Right renal pelvis (tissue), 4 donors: Measurements from ENCODE around the gene SLC24A3. TPM values are rescaled to one million over a fixed set of nuclear protein-coding genes. Genes with fewer than 3 reads are reported as not detected.
A peak's percentile ranks its signal among the peaks of the same experiment; 100 is the strongest.

Source experiments
- DNase-seq, 4 donors: peaks; one replicate each; pipeline ENCODE4 v3.0.0-alpha.2; 2013; ENCODE audit warnings: low read depth in 4 of 4, low spot score in 3 of 4, missing footprints in 1 of 4
- polyA plus RNA-seq, 4 donors: library from polyadenylated mRNA; unstranded; fragments of 120-200 nt; gene quantifications; one replicate each; pipeline ENCODE4 v1.2.1, GENCODE V29; 2013; ENCODE audit not compliant: insufficient read length in 4 of 4

SLC24A3 gene
- polyA plus RNA-seq, 4 donors: 4.5 to 5.9 (median 4.6) TPM

DNA sequence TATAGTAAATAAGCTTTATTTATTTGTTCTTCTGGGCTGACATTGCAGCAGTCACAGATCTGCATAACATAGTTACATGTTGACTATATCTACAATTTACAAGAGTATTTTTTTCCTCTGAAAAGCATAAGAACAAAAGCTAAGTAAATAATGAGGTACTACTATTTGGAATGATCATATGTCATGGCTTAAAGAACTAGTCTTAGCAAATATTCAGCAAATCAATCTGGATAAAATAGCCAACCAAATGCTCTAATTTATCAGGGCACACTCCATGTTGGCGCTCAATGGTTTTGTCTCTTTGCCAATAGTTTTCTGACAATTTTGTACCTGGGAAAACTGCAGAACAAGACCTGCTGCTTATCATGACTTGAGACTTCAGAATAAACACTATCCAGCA, 312.2 kb downstream of the SLC24A3 start:
- no peak for DNase-seq

DNA sequence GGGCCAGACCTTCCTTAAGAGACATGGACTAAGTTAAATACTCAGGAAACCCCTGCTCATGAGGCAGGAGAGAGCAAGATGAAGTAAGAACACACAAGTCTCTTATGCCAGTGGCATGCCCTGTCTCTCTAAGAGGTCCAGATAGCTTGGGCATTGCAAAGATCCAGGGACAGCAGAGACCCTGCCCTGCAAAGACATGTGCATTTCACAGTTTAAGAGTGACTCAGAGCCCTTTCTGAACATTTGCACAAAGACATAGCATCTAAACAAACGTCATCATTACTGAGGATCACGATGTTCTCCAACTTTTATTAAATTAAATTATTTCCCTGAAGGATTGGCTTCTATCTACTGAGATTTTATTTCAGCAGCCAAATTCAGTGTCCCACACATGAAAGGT, 315.1 kb downstream of the SLC24A3 start:
- no peak for DNase-seq

GRCh38 chr20:19528286-19529030, 316.0 kb downstream of the SLC24A3 start:
- DNase-seq: no peak

GRCh38 chr20:19530006-19530405, 317.6 kb downstream of the SLC24A3 start:
- DNase-seq: no peak

DNA sequence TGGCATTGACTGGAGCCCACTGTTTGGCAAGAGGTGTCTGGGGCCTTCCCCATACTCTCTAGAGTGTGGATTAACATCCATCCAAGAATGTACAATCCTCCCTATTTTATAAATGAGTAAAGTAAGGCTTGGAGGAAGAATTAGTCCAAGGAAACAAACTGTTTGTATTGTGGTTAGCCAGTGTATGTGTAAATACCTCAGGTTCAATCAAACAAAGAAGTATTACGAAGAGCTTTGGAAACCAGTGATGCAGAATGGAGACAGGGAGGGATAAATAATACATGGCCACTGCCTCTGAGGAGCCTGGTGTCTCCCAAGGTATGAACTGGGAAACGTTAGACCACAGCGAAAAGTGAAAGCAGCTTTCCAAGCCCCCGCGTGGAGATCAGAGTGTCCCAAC, 319.0 kb downstream of the SLC24A3 start:
- no peak for DNase-seq

- no peak for DNase-seq
These were observed 326.1 kb downstream of the SLC24A3 start for GRCh38 chr20:19538556-19538955.

- DNase-seq: no peak
These were observed 326.7 kb downstream of the SLC24A3 start for GRCh38 chr20:19539191-19539590.

GRCh38 chr20:19540392-19540791, 327.9 kb downstream of the SLC24A3 start:
- no peak for DNase-seq

GRCh38 chr20:19543101-19543500, 330.7 kb downstream of the SLC24A3 start:
- no peak for DNase-seq

DNA sequence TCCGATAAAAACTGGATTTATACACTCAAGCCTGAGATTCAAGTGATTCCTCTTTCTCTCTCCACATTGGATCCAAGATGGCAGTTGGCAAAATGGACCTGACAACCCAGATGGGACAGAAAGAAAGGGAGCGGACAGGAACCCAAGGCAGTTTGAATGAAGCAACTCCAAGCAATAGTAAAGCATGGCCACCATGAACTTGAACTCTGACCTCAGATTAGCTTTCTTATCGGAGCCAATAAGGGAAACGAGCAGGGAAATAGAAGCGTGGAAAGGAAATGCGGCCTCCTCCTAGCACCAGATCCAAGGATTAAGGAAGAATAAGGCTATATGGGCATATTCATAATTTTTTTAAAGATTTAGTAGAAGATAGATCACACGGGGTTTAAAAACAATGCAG, 332.2 kb downstream of the SLC24A3 start:
- no peak for DNase-seq

DNA sequence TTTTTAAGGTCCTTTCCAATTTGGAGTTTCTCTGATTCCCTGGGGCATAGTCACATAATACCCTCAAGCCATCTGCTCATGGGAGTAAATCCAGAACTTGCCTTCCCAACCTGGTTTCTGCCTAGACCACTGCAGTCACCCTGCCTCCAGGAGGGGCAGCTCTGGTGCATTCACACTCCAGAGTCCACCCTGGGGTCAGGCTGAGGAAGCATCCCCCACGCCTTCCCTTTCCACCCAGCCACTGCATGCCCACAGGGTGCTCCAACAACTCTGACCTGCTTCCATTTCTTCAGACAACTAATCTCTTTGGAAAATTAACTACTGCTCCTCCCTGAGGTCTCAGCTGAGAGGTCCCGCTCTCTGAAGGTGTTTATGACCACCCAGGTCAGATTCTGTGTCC, 334.2 kb downstream of the SLC24A3 start:
- no peak for DNase-seq

GRCh38 chr20:19547547-19547946, 335.1 kb downstream of the SLC24A3 start:
- DNase-seq: no peak

GRCh38 chr20:19549896-19550295, 337.5 kb downstream of the SLC24A3 start:
- no peak for DNase-seq

DNA sequence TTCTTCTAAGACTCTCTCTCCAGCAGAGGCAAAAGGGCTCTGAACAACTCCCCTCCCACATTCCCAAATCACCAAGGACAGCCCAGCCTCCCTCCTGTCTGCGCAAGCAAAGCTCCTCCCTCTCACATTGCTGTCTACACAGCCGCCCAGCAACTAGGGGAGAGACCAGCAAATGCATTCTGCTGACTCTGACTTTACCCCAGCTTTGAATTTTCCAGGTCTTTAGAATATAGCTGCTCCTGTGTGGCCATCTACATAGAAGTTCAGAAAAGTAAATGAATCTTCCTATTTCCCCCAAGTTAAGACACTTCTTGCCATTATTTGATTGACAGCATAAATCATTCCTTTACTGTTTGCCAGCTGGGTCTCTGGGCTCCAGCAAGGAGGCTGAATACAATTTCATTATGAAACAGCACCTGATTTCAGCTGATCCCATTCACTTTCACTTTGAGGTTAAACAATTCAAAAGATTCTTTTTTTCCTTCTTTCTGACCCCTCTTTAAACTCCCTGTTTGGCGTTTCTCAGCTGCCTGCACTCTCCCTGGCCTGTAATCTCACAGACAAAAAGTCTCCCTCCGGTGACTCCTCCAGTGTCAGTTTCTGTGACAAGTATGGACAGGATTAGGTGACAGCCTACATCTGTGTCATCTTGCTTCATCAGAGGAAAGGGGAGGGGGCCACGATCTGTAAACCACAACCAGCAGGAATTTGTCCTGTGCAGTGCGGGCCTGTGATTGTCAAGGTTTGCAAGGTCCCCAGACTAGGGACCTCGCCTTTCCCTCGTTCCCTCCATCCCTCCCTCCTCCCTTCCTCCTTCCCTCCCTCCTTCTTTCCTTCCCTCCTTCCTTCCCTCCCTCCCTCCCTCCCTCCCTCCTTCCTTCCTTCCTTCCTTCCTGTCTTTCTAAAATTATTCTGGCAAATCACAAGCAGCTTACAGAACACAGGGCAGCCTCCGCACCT, 340.1 kb downstream of the SLC24A3 start:
- DNase-seq: peak; percentile 43 to 67 (median 48)

DNA sequence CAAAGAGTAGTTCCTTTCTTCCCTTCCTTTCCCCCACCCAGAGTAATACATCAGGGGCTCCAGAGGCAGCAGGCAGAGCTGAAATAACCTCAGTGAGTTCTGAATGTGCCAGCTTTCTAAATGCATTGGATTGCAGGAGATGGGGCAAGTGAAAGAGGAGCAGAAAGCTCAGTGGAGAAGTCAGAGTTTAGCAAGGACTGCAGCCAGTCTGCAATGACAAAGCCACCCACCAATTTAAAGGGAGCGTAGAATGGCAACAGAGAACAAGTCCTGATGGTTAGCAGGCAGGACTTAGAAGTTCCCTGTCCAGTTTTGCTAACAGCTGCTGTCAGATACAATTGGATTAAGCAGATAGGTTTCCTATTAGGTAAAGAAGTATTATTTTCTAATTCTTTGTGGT, 342.2 kb downstream of the SLC24A3 start:
- no peak for DNase-seq

GRCh38 chr20:19555726-19556125, 343.3 kb downstream of the SLC24A3 start:
- DNase-seq: no peak

DNA sequence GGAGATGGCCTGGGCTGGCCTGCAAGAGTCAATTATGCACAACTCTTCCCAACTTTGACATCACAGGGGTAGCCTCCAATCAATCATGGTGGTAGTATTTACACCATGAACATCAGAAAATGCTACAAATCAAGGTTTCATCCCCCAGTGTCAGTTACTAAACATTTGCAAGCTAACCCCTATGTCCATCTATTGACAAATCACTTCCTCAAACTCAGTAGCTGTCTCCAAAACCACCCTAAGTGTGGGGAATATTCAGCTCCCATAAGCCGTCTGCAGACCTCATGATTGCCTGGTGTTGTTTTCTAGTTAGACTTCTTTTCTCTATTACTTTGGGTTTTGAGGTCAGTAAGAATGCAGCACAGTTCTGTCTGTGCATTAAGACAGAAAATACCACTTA, 344.8 kb downstream of the SLC24A3 start:
- no peak for DNase-seq

- no peak for DNase-seq
These were observed 348.5 kb downstream of the SLC24A3 start for GRCh38 chr20:19560881-19561480.

GRCh38 chr20:19562426-19562825, 350.0 kb downstream of the SLC24A3 start:
- DNase-seq: no peak

GRCh38 chr20:19564261-19564660, 351.8 kb downstream of the SLC24A3 start:
- DNase-seq: no peak

DNA sequence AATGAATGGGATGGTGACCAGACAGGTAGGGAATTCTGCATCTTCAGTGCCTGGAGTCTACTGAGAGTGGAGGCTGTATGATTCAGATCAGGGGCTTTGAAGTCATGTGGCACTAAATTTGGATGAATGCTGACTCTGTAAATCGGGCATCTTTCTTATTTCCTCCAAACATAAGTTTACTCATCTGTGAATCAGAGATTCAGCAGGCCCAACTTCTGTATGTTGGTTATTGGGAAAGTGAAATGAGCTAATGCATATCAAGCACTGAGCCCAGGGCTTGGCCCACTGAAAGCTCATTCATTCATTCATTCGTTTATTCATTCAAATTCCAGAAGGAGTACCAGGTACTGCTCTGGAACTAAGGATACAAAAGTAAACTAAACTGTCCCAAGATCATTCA, 353.3 kb downstream of the SLC24A3 start:
- DNase-seq: no peak
